ENCODE measurements around the gene ASXL3.

The ASXL3 gene

DNA sequence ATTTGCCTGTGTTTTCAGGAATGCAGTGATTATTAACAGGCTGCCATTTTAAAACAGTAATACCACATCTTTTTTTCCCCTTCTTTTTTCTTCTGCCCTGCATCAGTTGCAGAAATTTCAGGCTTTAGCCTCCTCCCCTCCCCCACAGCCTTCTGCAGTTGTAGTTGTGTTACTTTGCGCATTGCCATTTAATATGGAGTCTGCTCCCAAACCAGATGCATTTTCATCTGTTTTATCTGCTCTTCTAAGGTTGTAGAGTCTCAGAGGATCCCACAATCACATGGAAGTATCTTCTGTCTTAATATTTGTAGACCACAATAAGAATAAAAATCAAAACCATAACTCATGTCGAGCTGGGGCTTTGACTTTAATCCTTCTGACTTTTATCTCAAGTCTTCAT is 3.8 kb downstream of the ASXL3 start:
- FAIRE-seq (no peak), DNase-seq (ENCODE audit: insufficient read length, low spot score) (no peak)

GRCh38 chr18:33583901-33584300 is 5.9 kb downstream of the ASXL3 start:
- FAIRE-seq (no peak), DNase-seq (ENCODE audit: insufficient read length, low spot score) (no peak)

- DNase-seq (ENCODE audit: insufficient read length, low spot score) (no peak), FAIRE-seq (no peak)
Measured at GRCh38 chr18:33584548-33585430, 6.8 kb downstream of the ASXL3 start.

GRCh38 chr18:33585431-33585775 is 7.4 kb downstream of the ASXL3 start:
- FAIRE-seq: no peak
- DNase-seq (ENCODE audit: insufficient read length, low spot score): no peak

DNA sequence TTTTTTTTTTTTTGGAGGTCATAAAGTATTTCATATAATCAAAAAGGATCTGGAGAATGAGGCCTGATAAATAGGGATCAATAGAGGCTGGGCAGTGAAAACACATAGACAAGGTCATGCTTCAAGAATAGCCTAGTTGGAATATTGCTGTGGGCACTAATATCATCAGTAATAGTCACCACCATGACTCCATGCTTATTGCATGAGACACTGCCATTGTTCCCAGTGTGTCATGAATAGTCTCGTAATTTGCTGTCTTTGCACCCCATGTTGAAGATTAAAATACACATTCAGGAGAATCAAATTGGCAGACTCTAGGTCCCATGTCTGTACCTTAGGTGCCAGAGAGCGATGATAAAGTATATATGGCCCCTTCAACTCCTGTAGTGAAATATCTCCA is 10.3 kb downstream of the ASXL3 start:
- FAIRE-seq (no peak), DNase-seq (ENCODE audit: insufficient read length, low spot score) (no peak)

DNA sequence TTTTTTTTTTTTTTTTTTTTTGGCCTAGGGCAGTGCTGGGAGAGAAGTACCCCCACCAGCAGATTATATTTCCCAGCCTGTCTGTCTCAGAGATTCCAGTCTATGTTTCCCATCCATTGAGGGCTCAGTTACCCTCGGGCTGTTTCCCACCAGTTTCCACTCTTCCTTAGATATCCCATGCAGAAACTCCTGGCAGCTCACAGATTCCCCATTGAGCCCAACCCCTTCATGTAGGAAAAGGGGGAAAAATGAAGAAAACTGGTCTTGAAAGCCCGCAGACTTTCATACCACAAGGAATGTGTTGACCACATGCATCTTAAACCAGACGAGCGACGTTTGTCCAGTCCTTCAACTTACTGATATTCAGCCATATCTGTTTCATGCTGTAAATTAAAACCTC is 15.2 kb downstream of the ASXL3 start:
- DNase-seq (ENCODE audit: insufficient read length, low spot score) (no peak), FAIRE-seq (no peak)

GRCh38 chr18:33594799-33595198 is 16.8 kb downstream of the ASXL3 start:
- no peak for FAIRE-seq
- no peak for DNase-seq (ENCODE audit: insufficient read length, low spot score)

GRCh38 chr18:33596178-33596854 is 18.3 kb downstream of the ASXL3 start:
- FAIRE-seq: no peak
- no peak for DNase-seq (ENCODE audit: insufficient read length, low spot score)

- DNase-seq (ENCODE audit: insufficient read length, low spot score): no peak
- no peak for FAIRE-seq
Measured at GRCh38 chr18:33600846-33601245, 22.8 kb downstream of the ASXL3 start.

DNA sequence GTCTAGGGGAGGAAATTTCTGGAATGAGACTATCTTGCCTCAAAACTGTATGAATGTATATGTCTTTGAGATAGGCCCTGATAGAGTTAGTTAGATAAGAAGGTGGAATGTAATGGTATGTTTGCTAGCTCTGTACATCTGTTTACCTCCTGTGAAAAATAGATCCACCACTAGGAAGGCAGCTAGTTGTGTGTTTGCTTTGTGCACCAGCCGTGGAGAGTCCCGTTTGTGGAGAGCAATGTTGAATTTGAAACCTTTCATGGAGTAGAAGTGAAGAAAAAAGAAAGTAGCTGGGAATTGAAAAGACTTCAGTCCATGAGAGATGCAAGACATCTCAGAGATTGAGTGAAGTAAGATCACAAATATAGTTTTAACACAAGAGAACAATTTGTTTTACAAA is 25.4 kb downstream of the ASXL3 start:
- DNase-seq (ENCODE audit: insufficient read length, low spot score): no peak
- no peak for FAIRE-seq

DNA sequence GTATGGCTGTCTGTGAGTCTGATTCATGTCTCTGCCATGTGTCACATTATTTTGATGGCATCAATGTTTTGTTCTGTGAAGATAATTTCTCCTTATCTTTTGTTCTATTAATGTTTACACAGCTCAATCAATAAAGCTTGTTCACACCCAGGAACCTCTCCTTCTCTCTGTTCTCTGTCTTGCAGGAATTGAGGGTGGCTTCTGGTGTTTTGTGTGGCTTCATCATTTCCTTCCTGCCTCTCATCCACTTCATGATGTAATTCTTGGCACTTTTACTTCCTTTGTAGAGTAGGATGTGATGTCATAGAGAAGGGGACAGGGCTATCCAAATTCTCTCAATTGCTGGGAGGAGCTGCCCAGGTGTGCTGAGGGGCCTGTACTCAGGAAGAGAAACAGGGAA is 27.2 kb downstream of the ASXL3 start:
- FAIRE-seq: no peak
- no peak for DNase-seq (ENCODE audit: insufficient read length, low spot score)

- no peak for DNase-seq (ENCODE audit: insufficient read length, low spot score)
Measured at GRCh38 chr18:33606621-33607020, 28.6 kb downstream of the ASXL3 start.

GRCh38 chr18:33611525-33612135 is 33.6 kb downstream of the ASXL3 start:
- no peak for DNase-seq (ENCODE audit: insufficient read length, low spot score)

More at GRCh38 chr18:33606621-33607020, 28.6 kb downstream of the ASXL3 start:
- FAIRE-seq: no peak

DNA sequence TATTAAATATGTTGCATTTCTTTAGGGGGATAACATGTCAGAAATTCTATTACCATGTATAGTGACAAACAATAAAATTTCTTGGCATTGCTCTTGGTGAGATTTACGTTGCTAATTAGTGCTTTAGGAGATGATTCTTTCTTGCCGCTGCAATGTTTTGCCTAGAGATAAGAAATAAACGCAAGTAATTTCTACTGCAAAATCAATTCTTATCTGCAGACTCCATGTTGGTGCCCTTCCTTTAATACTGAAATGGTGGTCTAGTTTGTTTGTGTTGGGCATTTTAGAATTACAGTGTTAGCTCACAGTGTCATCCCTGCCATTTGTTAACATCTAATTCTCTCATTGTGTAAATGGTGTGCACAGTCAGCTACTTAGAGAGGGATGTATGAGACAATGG is 34.6 kb downstream of the ASXL3 start:
- FAIRE-seq: no peak
- DNase-seq (ENCODE audit: insufficient read length, low spot score): no peak

More at GRCh38 chr18:33611525-33612135, 33.6 kb downstream of the ASXL3 start:
- FAIRE-seq: no peak

DNA sequence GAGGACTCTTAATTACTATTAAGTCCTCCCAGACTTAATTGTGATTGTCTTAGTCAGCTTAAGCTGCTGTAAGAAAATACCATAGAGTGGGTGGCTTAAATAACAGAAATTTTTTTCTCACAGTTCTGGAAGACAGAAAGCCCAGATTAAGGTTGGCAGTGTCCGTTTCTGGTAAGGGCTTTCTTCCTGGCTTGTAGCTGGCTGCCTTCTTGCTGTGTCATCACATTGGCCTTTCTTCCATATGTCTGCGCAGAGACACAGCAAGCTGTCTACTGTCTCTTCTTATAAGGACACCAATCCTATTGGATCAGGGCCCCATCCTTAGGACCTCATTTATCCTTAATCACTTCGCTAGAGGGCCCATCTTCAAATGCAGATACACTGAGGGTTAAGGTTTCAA is 38.5 kb downstream of the ASXL3 start:
- no peak for DNase-seq (ENCODE audit: insufficient read length, low spot score)
- FAIRE-seq: no peak

- no peak for DNase-seq (ENCODE audit: insufficient read length, low spot score)
- FAIRE-seq: no peak
Measured at GRCh38 chr18:33627114-33627513, 49.1 kb downstream of the ASXL3 start.

DNA sequence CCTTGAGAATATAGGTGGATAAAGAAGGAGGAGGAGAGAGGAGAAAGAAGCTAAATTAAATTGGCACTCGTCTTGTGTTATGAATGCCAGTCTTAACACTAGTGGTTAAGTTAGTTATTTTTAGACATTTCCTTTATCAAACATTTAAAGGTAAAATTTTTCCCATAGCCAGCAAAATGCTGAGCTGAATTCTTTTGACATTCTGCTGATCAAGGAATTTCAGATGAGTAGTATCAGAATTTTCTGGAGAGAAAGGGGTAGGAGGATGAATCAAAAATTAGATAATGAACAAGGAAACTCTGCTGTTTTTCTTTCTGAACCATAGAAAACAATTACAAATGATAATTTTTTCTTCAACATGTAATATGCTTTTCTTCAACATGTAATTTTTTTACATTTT is 52.5 kb downstream of the ASXL3 start:
- FAIRE-seq: no peak

DNA sequence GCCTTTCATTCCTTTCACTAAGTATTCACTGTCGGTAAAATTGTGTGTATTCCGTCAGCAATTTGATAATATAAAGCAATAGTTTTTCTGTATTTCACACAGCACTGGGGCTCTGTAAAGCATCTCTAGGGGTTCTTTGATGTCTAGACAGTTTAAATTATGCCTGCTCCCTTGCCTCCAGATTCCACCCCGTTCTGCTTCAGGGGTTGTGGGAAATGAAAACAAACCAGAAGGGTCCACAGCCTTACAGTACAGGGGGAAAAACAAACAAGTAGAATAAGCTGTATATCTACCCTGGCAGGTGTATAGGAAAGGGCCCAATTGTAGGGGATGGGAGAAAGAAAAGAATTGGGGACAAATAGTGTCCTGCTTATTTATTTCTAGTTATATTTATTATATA is 63.1 kb downstream of the ASXL3 start:
- no peak for FAIRE-seq

More for the DNA sequence above, 52.5 kb downstream of the ASXL3 start:
- no peak for DNase-seq (ENCODE audit: insufficient read length, low spot score)

GRCh38 chr18:33644494-33644893 is 66.5 kb downstream of the ASXL3 start:
- no peak for FAIRE-seq
- no peak for DNase-seq (ENCODE audit: insufficient read length, low spot score)

More for the DNA sequence above, 63.1 kb downstream of the ASXL3 start:
- no peak for DNase-seq (ENCODE audit: insufficient read length, low spot score)

- FAIRE-seq (no peak), DNase-seq (ENCODE audit: insufficient read length, low spot score) (no peak)
Measured at GRCh38 chr18:33647365-33647764, 69.3 kb downstream of the ASXL3 start.

DNA sequence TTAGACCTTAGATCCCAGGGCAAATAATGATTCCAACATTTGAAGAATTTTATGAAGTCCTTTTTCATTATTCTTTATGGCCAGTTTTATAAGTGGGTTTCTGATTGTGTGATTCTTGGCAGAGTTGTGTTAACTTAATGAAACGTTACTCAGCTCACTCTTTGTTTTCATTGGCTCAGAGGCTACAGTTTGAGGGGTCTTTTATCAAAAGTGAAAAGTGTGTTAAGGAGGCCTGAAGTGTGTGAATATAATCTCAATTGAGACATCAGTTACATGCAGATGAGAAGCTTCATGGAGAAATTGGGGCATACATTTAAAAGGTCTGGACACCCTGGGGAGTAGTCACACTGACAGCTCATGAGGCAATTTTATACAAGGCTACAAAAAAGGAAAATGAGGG is 74.6 kb downstream of the ASXL3 start:
- DNase-seq (ENCODE audit: insufficient read length, low spot score) (no peak), FAIRE-seq (no peak)

GRCh38 chr18:33653231-33653630 is 75.2 kb downstream of the ASXL3 start:
- FAIRE-seq (no peak), DNase-seq (ENCODE audit: insufficient read length, low spot score) (no peak)
